GM12878 (cell line): ENCODE data around the gene AK4. TPM values are rescaled to one million over a fixed set of nuclear protein-coding genes. Genes with fewer than 3 reads are reported as not detected.
A peak's percentile ranks its signal among the peaks of the same experiment; 100 is the strongest.

ENCODE experiments used
- ATAC-seq: fragments of 200-7000 bp; cut with Tn5 transposase; 3 replicates; pipeline ENCODE4 v1.9.1; 2020; ENCODE audit warnings: mild to moderate bottlenecking, moderate library complexity
- BruUV-seq: library from RNA; stranded (reverse); fragments of 400-500 nt; replicated peaks from 2 replicates; lab custom pipeline; 2021; lab: Mats Ljungman, UMichigan
- CTCF ChIA-PET: fragments of 300-600 bp; sonication (Branson Sonifier 250); formaldehyde crosslinking; extraction: SDS; loops from one replicate; lab custom pipeline; 2021; ENCODE audit warnings: inconsistent platforms; lab: Yijun Ruan, JAX
- POLR2A ChIA-PET: fragments of 350-600 bp; formaldehyde crosslinking; extraction: SDS; loops from one replicate; lab custom pipeline; 2021; ENCODE audit warnings: inconsistent platforms; lab: Charles Lee
- RAD21 ChIA-PET: fragments of 300-600 bp; sonication (Branson Sonifier 250); formaldehyde crosslinking; loops from one replicate; lab custom pipeline; 2023; ENCODE audit warnings: antibody characterized with exemption; ENCODE audit not compliant: unreplicated experiment; lab: Charles Lee
- SMC1A ChIA-PET: fragments of 300-600 bp; sonication (Branson Sonifier 250); formaldehyde crosslinking; loops from one replicate; lab custom pipeline; 2023; ENCODE audit not compliant: unreplicated experiment, uncharacterized antibody; lab: Charles Lee
- DNase-seq: peaks from one replicate; pipeline ENCODE4 v3.0.0-alpha.2; 2011; ENCODE audit warnings: low read depth, low spot score
- FAIRE-seq: peaks from 3 replicates; lab custom pipeline; 2011; peaks lifted over from hg19 to GRCh38; lab: Jason Lieb, UNC
- H2AFZ ChIP-seq: 2 replicates; pipeline ENCODE4 v1.6.0; 2011; ENCODE audit warnings: low read depth, low read length, control low read depth; ENCODE audit not compliant: control insufficient read depth
- H3K27ac ChIP-seq: 2 replicates; pipeline ENCODE4 v1.5.1; 2011; ENCODE audit warnings: control low read depth; ENCODE audit not compliant: control insufficient read depth, insufficient read depth
- H3K27me3 ChIP-seq, 2 experiments: replicated peaks in 1 of 2; 2 replicates each; pipeline versions ENCODE4 v1.6.0 to v1.6.1; 2011; ENCODE audit warnings: low read length in 1 of 2; ENCODE audit not compliant: control insufficient read depth in 2 of 2, insufficient read depth in 2 of 2
- H3K36me3 ChIP-seq, 2 experiments: 2 replicates each; pipeline ENCODE4 v1.5.1; 2011; ENCODE audit warnings: low read length in 1 of 2; ENCODE audit not compliant: control insufficient read depth in 2 of 2, insufficient read depth in 2 of 2
- H3K4me1 ChIP-seq: 2 replicates; pipeline ENCODE4 v1.6.1; 2011; ENCODE audit warnings: mild to moderate bottlenecking, low read length, moderate library complexity, mixed read lengths; ENCODE audit not compliant: control insufficient read depth, insufficient read depth
- H3K4me2 ChIP-seq: 2 replicates; pipeline ENCODE4 v1.6.0; 2011; ENCODE audit warnings: control low read depth; ENCODE audit not compliant: control insufficient read depth, insufficient read depth
- H3K4me3 ChIP-seq: fragments of 200-600 bp; sonication (generic); 2 replicates; pipeline ENCODE4 v1.5.1; 2016
- H3K79me2 ChIP-seq: 2 replicates; pipeline ENCODE4 v1.6.0; 2011; ENCODE audit warnings: low read length; ENCODE audit not compliant: control insufficient read depth, insufficient read depth
- H3K9ac ChIP-seq: 2 replicates; pipeline ENCODE4 v1.8.0; 2011; ENCODE audit warnings: low read length, control low read depth, mixed read lengths; ENCODE audit not compliant: control insufficient read depth, insufficient read depth
- H3K9me3 ChIP-seq: replicated peaks from 3 replicates; pipeline ENCODE4 v1.5.1; 2011; ENCODE audit warnings: mild to moderate bottlenecking, low read length; ENCODE audit not compliant: control insufficient read depth, insufficient read depth
- H4K20me1 ChIP-seq: 2 replicates; pipeline ENCODE4 v1.6.0; 2011; ENCODE audit not compliant: control insufficient read depth, insufficient read depth
- BCL11A ChIP-seq: IDR thresholded peaks from 2 replicates; pipeline ENCODE4 v1.6.1; 2011; ENCODE audit warnings: low read depth, low read length
- BCLAF1 ChIP-seq: fragments of 450-650 bp; IDR thresholded peaks from 2 replicates; pipeline ENCODE4 v1.6.1; 2017; ENCODE audit warnings: antibody characterized with exemption, mild to moderate bottlenecking, moderate library complexity
- BHLHE40 ChIP-seq, 2 experiments: fragments of 450-650 bp in 1 of 2; IDR thresholded peaks; 2 replicates each; pipeline ENCODE4 v1.6.1; 2011 to 2017; ENCODE audit warnings: low read depth in 2 of 2, borderline replicate concordance in 1 of 2, improper control_type of control experiment in 1 of 2, low read length in 1 of 2, mild to moderate bottlenecking in 1 of 2
- BRCA1 ChIP-seq: IDR thresholded peaks from 2 replicates; pipeline ENCODE4 v1.6.1; 2011; ENCODE audit warnings: low read depth, low read length, improper control_type of control experiment
- EED ChIP-seq: sonication (generic); IDR thresholded peaks from 2 replicates; pipeline ENCODE4 v1.6.1; 2016; ENCODE audit warnings: antibody characterized with exemption, low read depth
- EZH2 ChIP-seq: IDR thresholded peaks from 2 replicates; pipeline ENCODE4 v1.6.1; 2012; ENCODE audit warnings: low read depth, mild to moderate bottlenecking, control low read depth, inconsistent platforms, low read length, borderline replicate concordance; ENCODE audit not compliant: control insufficient read depth
- GABPA ChIP-seq: IDR thresholded peaks from 2 replicates; pipeline ENCODE4 v1.6.1; 2014; ENCODE audit warnings: antibody characterized with exemption, low read depth, mild to moderate bottlenecking, inconsistent platforms
- IRF4 ChIP-seq: IDR thresholded peaks from 2 replicates; pipeline ENCODE4 v1.6.1; 2011; ENCODE audit warnings: low read depth, low read length
- JUNB ChIP-seq: IDR thresholded peaks from 2 replicates; pipeline ENCODE4 v1.6.1; 2016; ENCODE audit warnings: antibody characterized with exemption, mild to moderate bottlenecking
- JUND ChIP-seq: IDR thresholded peaks from 2 replicates; pipeline ENCODE4 v1.6.1; 2012; ENCODE audit warnings: low read depth, mild to moderate bottlenecking, low read length, improper control_type of control experiment, moderate library complexity
- KLF5 ChIP-seq: fragments of 450-650 bp; IDR thresholded peaks from 2 replicates; pipeline ENCODE4 v1.6.1; 2014; ENCODE audit warnings: mild to moderate bottlenecking; ENCODE audit not compliant: partially characterized antibody
- MYC ChIP-seq: IDR thresholded peaks from 2 replicates; pipeline ENCODE4 v1.6.1; 2011; ENCODE audit warnings: mild to moderate bottlenecking, low read length, moderate library complexity, inconsistent platforms; ENCODE audit not compliant: insufficient read depth, insufficient replicate concordance, insufficient read length, severe bottlenecking
- PKNOX1 ChIP-seq: fragments of 450-650 bp; IDR thresholded peaks from 2 replicates; pipeline ENCODE4 v1.6.1; 2016; ENCODE audit warnings: mild to moderate bottlenecking
- PML ChIP-seq: IDR thresholded peaks from 2 replicates; pipeline ENCODE4 v1.6.1; 2012; ENCODE audit warnings: low read length, inconsistent platforms
- POLR2A ChIP-seq: IDR thresholded peaks from 2 replicates; pipeline ENCODE4 v1.6.1; 2011; ENCODE audit warnings: low read depth, mild to moderate bottlenecking, low read length
- SMAD1 ChIP-seq: fragments of 450-650 bp; IDR thresholded peaks from 2 replicates; pipeline ENCODE4 v1.6.1; 2018; ENCODE audit warnings: mild to moderate bottlenecking, low read depth; ENCODE audit not compliant: partially characterized antibody
- SMARCA5 ChIP-seq: fragments of 450-650 bp; IDR thresholded peaks from 2 replicates; pipeline ENCODE4 v1.6.1; 2017; ENCODE audit warnings: mild to moderate bottlenecking
- SRF ChIP-seq, 2 experiments: IDR thresholded peaks; 2 replicates each; pipeline ENCODE4 v1.6.1; 2011; ENCODE audit warnings: low read depth in 2 of 2, low read length in 2 of 2, mild to moderate bottlenecking in 1 of 2, moderate library complexity in 1 of 2
- WGBS: methylation state at CpG from one replicate; pipeline ENCODE4 v1.1.6; 2016; ENCODE audit warnings: low lambda C conversion rate; ENCODE audit not compliant: insufficient replicate concordance, insufficient coverage; ENCODE audit errors: missing lambda C conversion rate; 5-methylcytosine and 5-hydroxymethylcytosine counted together
- in situ Hi-C: fragments of 300-500 bp; cut with MboI; formaldehyde crosslinking; loops from 9 replicates; pipeline ENCODE4 v1.14.3; 2018; ENCODE audit warnings: mixed read lengths
- intact Hi-C: fragments of 100-400 bp; cut with micrococcal nuclease; formaldehyde crosslinking; loops from one replicate; pipeline ENCODE4 v1.14.2; 2022; ENCODE audit not compliant: unreplicated experiment
- polyA plus RNA-seq, 11 experiments: library from polyadenylated mRNA; depleted of rRNA in 4 of 11; unstranded in 6 of 11; stranded (reverse) in 5 of 11; fragments of >200 nt; fragmentation: Nextera tagmentation in 4 of 11; fragmentation: Illumina TruSeq in 1 of 11; extraction: Ambion mirVana in 4 of 11; extraction: Trizol in 1 of 11; gene quantifications; 1 replicate in 1 of 11; 2 replicates in 10 of 11; pipeline versions ENCODE4 v1.2.1 to v1.2.3, GENCODE V29; 2011 to 2016; ENCODE audit warnings: inconsistent platforms in 2 of 11, missing spikeins in 2 of 11, low read depth in 1 of 11
- total RNA-seq, 4 experiments: library from RNA; depleted of rRNA in 3 of 4; stranded (reverse); fragments of >200 nt in 3 of 4; fragmentation: Illumina TruSeq in 1 of 4; extraction: Trizol in 1 of 4; gene quantifications; 2 replicates each; pipeline versions ENCODE4 v1.2.1 to v1.2.3, GENCODE V29; 2013 to 2021

The AK4 gene
- total and polyA plus RNA-seq, 10 of the 15 experiments (the other 5 are each of a cell fraction or from before 2014, with no cell fraction given): 23.9 to 161 (median 49.0) TPM

GRCh38 chr1:65265651-65266351 lies 117.8 kb downstream of the AK4 start:
- Histone ChIP-seq H3K79me2 (no peaks in the 10 kb centered on the region), H3K27me3 (peaks cover 0 to 2% of the 10 kb centered on the region in 2 experiments; a peak in 2 of 4 replicates), H3K9ac (peak overlapping the region; percentile 28; the same call in 1 of the 2 replicates), H3K9me3 (no peaks in the 10 kb centered on the region), H4K20me1 (no peaks in the 10 kb centered on the region), H3K4me2 (peak overlapping the region; percentile 49), H3K4me3 (peak overlapping the region; percentile 60), H3K4me1 (no peaks in the 10 kb centered on the region; the same call in 1 of the 2 replicates), H2AFZ (peak overlapping the region; percentile 69), H3K36me3 (no peaks in the 10 kb centered on the region), H3K27ac (no peak overlapping the region)
- SMC1A ChIA-PET: interaction anchor here (0.7 kb wide), 1 partner anchor 441 kb away, joined by 5 read pairs; no protein-coding TSS in a partner anchor
- no peak for DNase-seq
- no peak for FAIRE-seq
- intact Hi-C loops: no loop called here
- ATAC-seq: no peak
- in situ Hi-C loops: no loop called here
- RAD21 ChIA-PET: no interaction called here
- POLR2A ChIA-PET: interaction anchor here (0.6 kb wide), 1 partner anchor 90 kb away, joined by 5 read pairs; no protein-coding TSS in a partner anchor
- 45% methylated on average over 59 of the region's 59 CpGs for WGBS
- no TSS peak for BruUV-seq
- CTCF ChIA-PET: interaction anchor here (1.1 kb wide), 1 partner anchor 30 kb away, joined by 3 read pairs; no protein-coding TSS in a partner anchor
- TF ChIP-seq BCLAF1 (no peak), PKNOX1 (no peak), BCL11A (no peak), SRF (IDR thresholded peaks at IDR 0.05; ENCODE audit: low read depth in 2 of 2, low read length in 2 of 2) (0 out of 4 replicates have a peak, but pooled peaks of 1 of the 2 experiments have one; percentile 11), EZH2 (no peak), POLR2A (peak; percentile 63), IRF4 (no peak), MYC (no peak), JUNB (no peak), GABPA (no peak), KLF5 (no peak), SMARCA5 (no peak), PML (no peak), SMAD1 (no peak), EED (peak; percentile 53; the same call in 1 of the 2 replicates), BHLHE40 (IDR thresholded peaks at IDR 0.05; ENCODE audit: borderline replicate concordance in 1 of 2, low read depth in 2 of 2, low read length in 1 of 2) (peak; percentile 7 to 27; a peak in 1 of 4 replicates), BRCA1 (no peak), JUND (no peak)
